HFFc6 (cell line): Measurements from ENCODE around the gene SLC47A1. TPM values are rescaled to one million over a fixed set of nuclear protein-coding genes. Genes with fewer than 3 reads are reported as not detected.

ENCODE experiments used
- DNase-seq: peaks from one replicate; pipeline ENCODE4 v3.0.0-alpha.2; 2018
- H3K27ac Mint-ChIP-seq: 2 replicates; pipeline ENCODE4 v1.8.0; 2020; ENCODE audit warnings: mild to moderate bottlenecking, mixed read lengths
- H3K27me3 Mint-ChIP-seq: 2 replicates; pipeline ENCODE4 v1.8.0; 2021; ENCODE audit warnings: mild to moderate bottlenecking, moderate library complexity, mixed read lengths; ENCODE audit not compliant: insufficient read depth
- H3K36me3 Mint-ChIP-seq: 2 replicates; pipeline ENCODE4 v1.8.0; 2021; ENCODE audit warnings: low read depth, mixed read lengths
- H3K4me1 Mint-ChIP-seq: 2 replicates; pipeline ENCODE4 v1.8.0; 2020; ENCODE audit warnings: low read depth, mixed read lengths
- H3K4me3 Mint-ChIP-seq: 2 replicates; pipeline ENCODE4 v1.8.0; 2020; ENCODE audit warnings: mild to moderate bottlenecking, moderate library complexity, mixed read lengths
- H3K9me3 Mint-ChIP-seq: 2 replicates; pipeline ENCODE4 v1.8.0; 2020; ENCODE audit warnings: mild to moderate bottlenecking, mixed read lengths
- total RNA-seq, 6 experiments: library from RNA; stranded (reverse); fragmentation: NEBNext Ultra II Directional; extraction: Animal tissue kit (Norgen Biotek cat#: 25700); gene quantifications; 2 replicates in 1 of 6; 3 replicates in 5 of 6; pipeline ENCODE4 v1.2.3, GENCODE V29; 2021
- TF ChIP-seq, protein P1 (sequence below): fragments of 200-600 bp; sonication (generic); IDR thresholded peaks from 2 replicates; pipeline ENCODE4 v1.5.0; 2021; ENCODE audit warnings: antibody characterized with exemption, mild to moderate bottlenecking

SLC47A1 gene
- total RNA-seq, 6 experiments from 2014 or later, result 0.14 TPM; not detected in 5

DNA sequence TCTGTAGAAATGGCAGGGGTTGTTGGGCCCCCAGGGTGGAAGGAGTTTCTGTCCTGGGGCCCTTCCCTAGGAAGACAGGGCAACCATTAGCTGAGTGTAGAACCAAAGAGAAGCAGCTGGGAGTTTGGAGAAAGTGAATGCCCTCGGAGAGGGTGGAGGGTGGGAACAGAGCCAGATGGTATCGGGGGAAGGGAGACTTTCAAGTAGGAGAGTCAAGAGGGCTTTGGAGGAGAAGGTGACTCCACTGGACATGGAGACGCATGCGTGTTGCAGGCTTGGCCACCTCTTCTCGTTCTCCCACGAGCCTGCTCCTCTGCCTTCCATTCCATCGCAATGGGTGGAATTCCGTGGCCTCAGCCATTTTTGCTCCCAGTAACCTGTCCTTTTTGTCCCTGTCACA is 19.4 kb downstream of the SLC47A1 start:
- H3K36me3 Mint-ChIP-seq, result no peaks in the 10 kb centered on the region
- TF ChIP-seq, protein P1, sequence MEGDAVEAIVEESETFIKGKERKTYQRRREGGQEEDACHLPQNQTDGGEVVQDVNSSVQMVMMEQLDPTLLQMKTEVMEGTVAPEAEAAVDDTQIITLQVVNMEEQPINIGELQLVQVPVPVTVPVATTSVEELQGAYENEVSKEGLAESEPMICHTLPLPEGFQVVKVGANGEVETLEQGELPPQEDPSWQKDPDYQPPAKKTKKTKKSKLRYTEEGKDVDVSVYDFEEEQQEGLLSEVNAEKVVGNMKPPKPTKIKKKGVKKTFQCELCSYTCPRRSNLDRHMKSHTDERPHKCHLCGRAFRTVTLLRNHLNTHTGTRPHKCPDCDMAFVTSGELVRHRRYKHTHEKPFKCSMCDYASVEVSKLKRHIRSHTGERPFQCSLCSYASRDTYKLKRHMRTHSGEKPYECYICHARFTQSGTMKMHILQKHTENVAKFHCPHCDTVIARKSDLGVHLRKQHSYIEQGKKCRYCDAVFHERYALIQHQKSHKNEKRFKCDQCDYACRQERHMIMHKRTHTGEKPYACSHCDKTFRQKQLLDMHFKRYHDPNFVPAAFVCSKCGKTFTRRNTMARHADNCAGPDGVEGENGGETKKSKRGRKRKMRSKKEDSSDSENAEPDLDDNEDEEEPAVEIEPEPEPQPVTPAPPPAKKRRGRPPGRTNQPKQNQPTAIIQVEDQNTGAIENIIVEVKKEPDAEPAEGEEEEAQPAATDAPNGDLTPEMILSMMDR, result no peak
- H3K27me3 Mint-ChIP-seq, result peaks cover 63% of the 10 kb centered on the region
- peaks cover under 1% of the 10 kb centered on the region; the same call in 1 of the 2 replicates for H3K9me3 Mint-ChIP-seq
- no peak overlapping the region for H3K27ac Mint-ChIP-seq
- no peak for DNase-seq
- H3K4me1 Mint-ChIP-seq, result peaks cover 10% of the 10 kb centered on the region
- H3K4me3 Mint-ChIP-seq, result no peak overlapping the region

- TF ChIP-seq, protein P1, result no peak
- Mint-ChIP-seq H3K4me1 (peaks cover 10% of the 10 kb centered on the region), H3K27ac (no peak overlapping the region), H3K36me3 (no peaks in the 10 kb centered on the region), H3K4me3 (no peak overlapping the region), H3K27me3 (peaks cover 65% of the 10 kb centered on the region), H3K9me3 (peaks cover 5% of the 10 kb centered on the region; the same call in 1 of the 2 replicates)
- DNase-seq, result no peak
Observed at GRCh38 chr17:19554393-19554792, 20.7 kb downstream of the SLC47A1 start.

DNA sequence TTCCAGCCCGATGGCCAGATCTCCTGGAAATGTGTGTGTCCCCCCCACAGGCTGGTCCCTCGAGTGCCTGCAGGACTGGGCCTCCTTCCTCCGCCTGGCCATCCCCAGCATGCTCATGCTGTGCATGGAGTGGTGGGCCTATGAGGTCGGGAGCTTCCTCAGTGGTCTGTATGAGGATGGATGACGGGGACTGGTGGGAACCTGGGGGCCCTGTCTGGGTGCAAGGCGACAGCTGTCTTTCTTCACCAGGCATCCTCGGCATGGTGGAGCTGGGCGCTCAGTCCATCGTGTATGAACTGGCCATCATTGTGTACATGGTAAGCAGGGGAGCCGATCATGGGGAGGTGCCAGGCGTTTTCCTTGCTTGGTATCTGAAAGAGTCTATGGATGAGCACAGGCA is 22.1 kb downstream of the SLC47A1 start:
- peaks cover 10% of the 10 kb centered on the region for H3K4me1 Mint-ChIP-seq
- H3K9me3 Mint-ChIP-seq, result peaks cover 5% of the 10 kb centered on the region; the same call in 1 of the 2 replicates
- TF ChIP-seq, protein P1, result no peak
- no peak overlapping the region for H3K27ac Mint-ChIP-seq
- H3K4me3 Mint-ChIP-seq, result no peak overlapping the region
- peaks cover 61% of the 10 kb centered on the region for H3K27me3 Mint-ChIP-seq
- no peak for DNase-seq
- H3K36me3 Mint-ChIP-seq, result no peaks in the 10 kb centered on the region

GRCh38 chr17:19558946-19559345 is 25.3 kb downstream of the SLC47A1 start:
- no peaks in the 10 kb centered on the region for H3K36me3 Mint-ChIP-seq
- DNase-seq, result no peak
- H3K4me3 Mint-ChIP-seq, result no peak overlapping the region
- peaks cover 38% of the 10 kb centered on the region for H3K27me3 Mint-ChIP-seq
- no peak overlapping the region for H3K27ac Mint-ChIP-seq
- TF ChIP-seq, protein P1, result no peak
- H3K4me1 Mint-ChIP-seq, result peaks cover 6% of the 10 kb centered on the region
- H3K9me3 Mint-ChIP-seq, result peaks cover 5% of the 10 kb centered on the region; the same call in 1 of the 2 replicates

GRCh38 chr17:19561697-19562318 is 28.2 kb downstream of the SLC47A1 start:
- Mint-ChIP-seq H3K4me1 (0 out of 2 replicates have a peak, but pooled peaks cover 1% of the 10 kb centered on the region), H3K27me3 (peaks cover 28% of the 10 kb centered on the region), H3K9me3 (peaks cover 5% of the 10 kb centered on the region; the same call in 1 of the 2 replicates), H3K27ac (no peak overlapping the region), H3K36me3 (no peaks in the 10 kb centered on the region), H3K4me3 (no peak overlapping the region)
- TF ChIP-seq, protein P1, result no peak
- DNase-seq, result no peak
